KMS-11 (cell line): ENCODE measurements around the gene FBXW7.
A peak's percentile ranks its signal among the peaks of the same experiment; 100 is the strongest.

Experiments
- H2AFZ ChIP-seq: fragments of 200-600 bp; sonication (generic); 2 replicates; pipeline ENCODE4 v1.6.1; 2016; ENCODE audit warnings: antibody characterized with exemption, mixed run types, low read depth
- H3K27ac ChIP-seq: fragments of 200-600 bp; sonication (generic); 2 replicates; pipeline ENCODE4 v1.6.1; 2016; ENCODE audit warnings: mild to moderate bottlenecking, mixed run types
- H3K27me3 ChIP-seq: fragments of 200-600 bp; sonication (generic); 2 replicates; pipeline ENCODE4 v1.6.1; 2017; ENCODE audit warnings: mild to moderate bottlenecking, low read depth, mixed run types, moderate library complexity; ENCODE audit not compliant: insufficient read depth
- H3K36me3 ChIP-seq: fragments of 200-600 bp; sonication (generic); 2 replicates; pipeline ENCODE4 v1.6.1; 2017; ENCODE audit warnings: mild to moderate bottlenecking, mixed run types; ENCODE audit not compliant: insufficient read depth
- H3K4me1 ChIP-seq: fragments of 200-600 bp; sonication (generic); 2 replicates; pipeline ENCODE4 v1.6.1; 2016; ENCODE audit warnings: mild to moderate bottlenecking, low read depth, mixed run types; ENCODE audit not compliant: poor library complexity, severe bottlenecking
- H3K4me2 ChIP-seq: fragments of 200-600 bp; sonication (generic); 2 replicates; pipeline ENCODE4 v1.7.0; 2016; ENCODE audit warnings: mild to moderate bottlenecking, mixed run types
- H3K4me3 ChIP-seq: fragments of 200-600 bp; sonication (generic); IDR thresholded peaks from 2 replicates; pipeline ENCODE4 v1.6.1; 2017; ENCODE audit warnings: low read depth, low read length, mixed read lengths; ENCODE audit not compliant: insufficient read depth
- H3K79me2 ChIP-seq: fragments of 200-600 bp; sonication (generic); 2 replicates; pipeline ENCODE4 v1.6.1; 2016; ENCODE audit warnings: low read depth, mixed run types; ENCODE audit not compliant: insufficient read depth
- H3K9ac ChIP-seq: fragments of 200-600 bp; sonication (generic); 2 replicates; pipeline ENCODE4 v1.6.1; 2016; ENCODE audit warnings: mild to moderate bottlenecking, mixed run types
- H4K20me1 ChIP-seq: fragments of 200-600 bp; sonication (generic); 2 replicates; pipeline ENCODE4 v1.6.1; 2016; ENCODE audit warnings: mild to moderate bottlenecking, mixed run types; ENCODE audit not compliant: insufficient read depth
- CTCF ChIP-seq: fragments of 200-600 bp; sonication (generic); conservative IDR thresholded peaks from 2 replicates; pipeline ENCODE4 v1.6.1; 2017; ENCODE audit warnings: low read depth, mild to moderate bottlenecking, antibody characterized with exemption, low read length, moderate library complexity, mixed read lengths

Gene FBXW7

DNA sequence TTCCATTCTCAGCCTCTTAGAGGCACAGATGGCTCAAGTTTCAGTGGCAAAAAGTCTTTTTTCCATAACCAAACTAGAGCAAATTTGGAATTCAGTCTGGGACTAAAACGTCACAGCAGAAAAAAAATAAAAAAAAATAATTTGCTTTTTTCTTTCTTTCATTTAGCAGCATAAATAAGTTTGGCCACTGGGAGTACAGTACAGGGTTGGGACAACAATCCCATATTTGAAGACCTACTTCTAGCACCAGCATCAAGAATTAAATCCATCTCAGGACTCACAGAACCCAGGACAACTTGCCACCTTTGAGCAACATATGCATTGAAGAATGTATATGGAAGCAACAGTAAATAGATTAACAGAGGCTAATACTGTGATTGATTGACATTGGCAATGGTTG, 214.0 kb downstream of the FBXW7 start:
- TF ChIP-seq CTCF, result no peak
- Histone ChIP-seq H3K4me2 (no peak overlapping the region), H3K9ac (no peak overlapping the region), H3K4me1 (no peaks in the 10 kb centered on the region), H3K27me3 (no peaks in the 10 kb centered on the region), H2AFZ (no peak overlapping the region), H4K20me1 (no peaks in the 10 kb centered on the region), H3K36me3 (0 out of 2 replicates have a peak, but pooled peaks cover 10% of the 10 kb centered on the region), H3K27ac (no peak overlapping the region), H3K4me3 (no peak overlapping the region), H3K79me2 (no peaks in the 10 kb centered on the region)

GRCh38 chr4:152321398-152321797, 214.5 kb downstream of the FBXW7 start:
- Histone ChIP-seq H3K27me3 (no peaks in the 10 kb centered on the region), H3K36me3 (0 out of 2 replicates have a peak, but pooled peaks cover 10% of the 10 kb centered on the region), H3K27ac (no peak overlapping the region), H4K20me1 (no peaks in the 10 kb centered on the region), H3K9ac (no peak overlapping the region), H3K4me3 (no peak overlapping the region), H3K4me2 (no peak overlapping the region), H3K79me2 (no peaks in the 10 kb centered on the region), H2AFZ (no peak overlapping the region), H3K4me1 (no peaks in the 10 kb centered on the region)
- TF ChIP-seq CTCF, result no peak

DNA sequence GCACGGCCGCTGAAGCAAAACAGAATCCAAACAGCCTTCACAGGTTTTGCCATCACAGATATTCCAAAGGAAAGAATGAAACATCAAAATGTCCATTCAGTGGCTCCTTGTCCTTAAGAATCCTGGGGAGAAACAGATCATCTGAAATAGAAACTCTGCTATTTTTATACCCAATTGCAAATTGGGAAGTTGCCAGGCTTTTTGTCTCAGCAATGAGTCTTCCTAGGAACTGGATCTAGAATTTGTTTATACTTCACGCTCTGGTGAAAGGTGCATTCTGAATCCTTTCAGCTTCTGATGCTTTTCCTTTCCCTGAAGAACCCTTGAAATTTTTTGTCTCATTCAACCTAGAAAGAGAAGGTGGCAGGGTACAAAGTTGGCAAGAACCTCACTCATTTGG, 218.9 kb downstream of the FBXW7 start:
- Histone ChIP-seq H2AFZ (no peak overlapping the region), H3K9ac (no peak overlapping the region), H3K27ac (no peak overlapping the region), H4K20me1 (no peaks in the 10 kb centered on the region), H3K79me2 (no peaks in the 10 kb centered on the region), H3K4me3 (no peak overlapping the region), H3K36me3 (no peaks in the 10 kb centered on the region), H3K4me1 (no peaks in the 10 kb centered on the region), H3K4me2 (no peak overlapping the region), H3K27me3 (no peaks in the 10 kb centered on the region)
- TF ChIP-seq CTCF, result no peak

DNA sequence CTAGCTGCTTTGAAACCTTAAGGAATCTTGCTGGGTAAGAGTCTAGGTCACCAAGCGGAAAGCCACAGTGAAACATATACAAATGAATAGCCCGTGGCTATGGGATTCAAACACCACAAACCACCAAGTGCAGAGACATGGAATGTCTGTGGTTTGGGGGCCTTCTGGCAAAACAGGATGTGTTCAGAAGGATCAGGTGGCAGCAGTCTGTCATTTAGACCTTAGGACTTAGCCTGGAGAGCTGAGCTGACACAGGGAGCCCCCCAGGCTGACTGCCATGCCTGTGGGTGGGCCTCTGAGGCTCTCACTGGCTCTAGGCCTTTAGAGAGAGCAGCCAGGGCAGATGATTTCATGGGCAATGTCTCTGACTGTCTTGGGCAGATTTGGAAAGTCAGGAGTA, 225.6 kb downstream of the FBXW7 start:
- Histone ChIP-seq H3K4me1 (peaks cover 14% of the 10 kb centered on the region), H3K79me2 (no peaks in the 10 kb centered on the region), H3K27me3 (no peaks in the 10 kb centered on the region), H3K36me3 (no peaks in the 10 kb centered on the region), H3K4me3 (no peak overlapping the region), H3K9ac (no peak overlapping the region), H3K27ac (no peak overlapping the region), H4K20me1 (no peaks in the 10 kb centered on the region), H2AFZ (no peak overlapping the region), H3K4me2 (peak overlapping the region; percentile 18; the same call in 1 of the 2 replicates)
- no peak for TF ChIP-seq CTCF
